ENCODE data around the gene TC2N.
"Not testable (repeated sequence)": the region's sequence is repeated elsewhere in the genome, so short reads cannot be mapped to it uniquely, and the experiment has no call there.

The TC2N gene

DNA sequence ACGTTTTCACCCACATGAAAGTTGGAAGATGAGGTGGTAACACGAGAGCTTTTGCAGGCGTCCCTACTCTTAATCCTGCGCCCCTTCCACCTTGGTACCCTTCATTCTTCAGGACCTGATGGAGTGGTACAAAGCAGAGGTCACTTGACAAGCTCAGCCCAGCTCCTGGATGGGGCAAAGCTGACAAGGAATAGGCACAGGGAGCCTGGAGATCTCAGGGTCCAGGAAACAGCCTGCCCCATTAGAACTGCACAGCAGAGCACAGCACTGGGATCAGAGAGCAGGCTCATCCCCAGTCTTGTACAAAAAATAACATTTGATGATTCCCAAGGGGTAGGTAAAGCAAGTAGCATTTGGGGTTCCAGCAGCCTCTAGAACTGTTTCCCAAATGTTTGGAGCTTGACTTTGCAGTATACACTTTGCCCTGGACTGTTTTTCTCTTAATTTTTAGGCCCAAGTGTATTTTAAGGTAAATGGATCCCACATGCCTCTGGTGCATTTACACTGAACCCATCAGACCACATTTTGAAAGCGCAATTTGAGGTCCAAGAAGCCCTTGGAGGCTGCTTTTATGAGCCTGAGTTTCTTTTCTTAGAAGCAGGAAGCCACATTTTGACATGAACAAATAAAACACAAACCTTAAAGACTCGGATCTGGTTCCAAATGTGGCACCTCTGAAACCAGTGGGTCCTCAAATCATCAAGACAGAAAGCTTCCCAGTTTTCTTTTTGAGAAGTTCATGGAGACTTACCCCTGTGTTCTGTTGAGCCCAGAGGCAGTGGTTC lies 633 bp downstream of the TC2N start:
- DNase-seq = no peak

- no peak for DNase-seq
Measured at GRCh38 chr14:91866061-91866460, 1.3 kb downstream of the TC2N start.

GRCh38 chr14:91862417-91862816 lies 4.9 kb downstream of the TC2N start:
- no peak for DNase-seq

GRCh38 chr14:91861091-91861490 lies 6.2 kb downstream of the TC2N start:
- DNase-seq = no peak

GRCh38 chr14:91860238-91860637 lies 7.1 kb downstream of the TC2N start:
- no peak for DNase-seq

DNA sequence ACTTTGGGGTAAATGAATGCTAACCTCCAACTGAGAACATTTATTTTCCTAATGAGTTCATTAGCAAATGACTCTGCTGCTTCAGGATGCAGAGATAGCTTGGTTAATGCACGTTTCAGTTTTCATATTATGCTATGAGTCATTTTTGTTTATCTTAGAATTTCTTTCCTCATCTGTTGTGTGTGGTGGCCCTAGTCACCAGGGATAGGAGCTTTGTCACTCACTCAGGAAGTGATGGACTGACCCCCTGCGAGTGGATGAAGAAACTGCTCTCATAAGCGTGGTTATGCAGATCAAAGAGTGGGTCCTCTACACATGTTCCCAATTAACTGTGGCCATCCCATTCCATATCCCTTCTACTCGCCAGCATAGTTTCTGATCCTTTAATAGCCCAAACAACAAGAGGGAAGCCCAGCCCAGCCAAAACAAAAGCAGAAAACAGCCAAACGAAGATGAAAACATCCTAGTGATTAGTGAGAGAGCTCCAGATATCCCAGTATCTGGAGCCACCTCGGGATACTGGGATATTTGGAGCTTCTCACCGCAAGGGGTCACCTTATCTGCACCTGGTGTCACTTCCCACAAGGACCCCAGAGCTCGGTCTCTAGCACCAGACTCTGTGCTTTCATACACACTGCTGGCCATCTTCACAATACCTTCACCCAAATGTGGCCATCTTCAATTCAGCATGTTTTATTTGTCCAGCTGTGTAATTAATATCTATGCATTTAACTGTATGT lies 8.6 kb downstream of the TC2N start:
- no peak for DNase-seq

DNA sequence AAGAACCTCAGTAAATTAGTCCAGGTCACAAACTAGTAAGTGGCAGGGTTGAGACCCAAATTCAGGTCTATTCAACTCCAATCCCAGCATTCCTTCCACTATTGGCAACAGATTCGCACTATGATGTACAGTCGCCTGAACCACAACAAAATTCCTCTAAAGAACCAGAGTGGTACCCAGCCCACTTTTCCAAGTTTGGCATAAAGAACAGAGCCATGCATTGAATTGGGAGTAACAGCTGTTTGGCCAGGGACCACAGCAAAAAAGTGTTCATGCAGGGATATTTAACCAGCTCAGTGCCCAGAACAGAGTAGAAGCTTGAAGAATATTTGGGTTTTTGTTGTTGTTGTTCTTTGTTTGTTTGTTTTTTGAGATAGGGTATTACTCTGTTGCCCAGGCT lies 9.7 kb downstream of the TC2N start:
- no peak for DNase-seq

GRCh38 chr14:91854327-91854934 lies 12.9 kb downstream of the TC2N start:
- DNase-seq = no peak

DNA sequence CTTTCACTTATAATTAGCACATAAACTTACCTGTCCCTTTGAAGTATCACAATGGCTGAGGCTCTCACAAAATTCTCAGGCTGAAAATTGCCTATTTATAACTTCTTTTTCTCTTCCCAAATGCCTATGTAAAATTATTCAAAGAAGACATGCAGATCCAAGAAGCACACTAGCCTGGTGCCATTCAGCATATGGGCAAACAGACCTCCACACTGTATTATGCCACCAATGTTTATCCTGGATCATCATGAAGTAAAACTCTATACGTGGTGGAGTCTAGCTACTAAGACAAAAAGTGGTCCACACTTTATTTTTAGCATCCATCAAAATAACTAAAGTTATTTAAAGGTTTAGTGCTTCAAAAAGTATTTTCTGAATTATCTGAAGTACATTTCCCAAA lies 15.8 kb downstream of the TC2N start:
- DNase-seq = no peak

GRCh38 chr14:91848504-91849001 lies 18.8 kb downstream of the TC2N start:
- no peak for DNase-seq

DNA sequence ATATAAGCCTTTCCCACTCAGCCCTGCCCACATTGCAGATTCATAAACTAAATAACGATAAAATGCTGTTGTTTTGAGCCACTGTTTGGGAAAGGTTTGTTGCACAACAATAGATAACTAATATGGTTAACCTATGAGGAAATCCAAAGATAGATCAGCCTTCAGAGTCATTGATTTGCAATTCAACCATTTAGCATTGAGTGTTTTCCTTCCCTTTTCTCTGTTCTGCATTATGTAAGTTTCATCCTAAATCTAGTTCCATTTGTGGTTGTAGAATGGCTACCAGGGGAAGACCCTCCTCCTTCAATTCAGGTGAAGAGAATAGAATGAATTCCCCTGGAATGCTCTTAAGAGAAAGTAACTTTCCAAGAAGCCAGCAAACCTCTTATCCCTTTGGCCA lies 19.6 kb downstream of the TC2N start:
- DNase-seq = no peak

DNA sequence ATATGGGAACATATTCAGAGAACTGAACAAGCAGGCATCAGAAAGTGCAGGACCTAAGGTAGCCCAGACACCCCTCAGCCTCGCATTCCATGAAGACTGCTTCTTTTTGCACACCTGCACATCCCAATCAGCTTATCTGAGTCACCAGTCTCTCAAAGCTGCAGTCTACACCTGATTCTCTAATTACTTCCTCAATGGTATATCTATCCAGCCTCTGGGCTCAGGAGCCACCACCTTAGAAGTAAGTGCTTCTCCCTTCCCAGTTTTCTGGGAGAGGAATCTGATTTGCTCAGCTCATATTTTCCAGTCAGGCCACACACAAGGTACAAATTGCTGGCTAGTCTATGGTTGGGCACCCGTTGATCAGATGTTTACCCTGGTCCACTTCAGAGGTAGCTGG lies 21.7 kb downstream of the TC2N start:
- no peak for DNase-seq

- not testable (repeated sequence) for DNase-seq
Measured at GRCh38 chr14:91845056-91845455, 22.3 kb downstream of the TC2N start.

DNA sequence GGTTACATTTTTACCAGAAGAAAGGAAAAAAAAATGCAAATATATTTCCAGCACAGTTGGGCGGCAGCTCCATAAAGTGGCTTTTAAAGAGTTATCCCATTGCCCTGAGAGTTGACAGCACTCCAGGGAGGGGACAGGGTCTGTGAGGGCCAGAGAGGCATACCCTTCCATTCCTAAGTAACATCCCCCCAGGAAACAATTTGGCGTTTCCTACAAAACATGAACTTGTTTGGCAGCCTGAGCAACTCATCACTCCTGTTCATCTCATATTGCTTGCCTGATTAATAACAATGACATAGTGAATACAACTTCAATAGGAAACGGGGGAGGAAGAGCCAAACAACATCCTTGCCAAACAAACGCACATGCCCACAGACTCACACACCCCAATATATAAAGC lies 23.3 kb downstream of the TC2N start:
- DNase-seq = no peak

DNA sequence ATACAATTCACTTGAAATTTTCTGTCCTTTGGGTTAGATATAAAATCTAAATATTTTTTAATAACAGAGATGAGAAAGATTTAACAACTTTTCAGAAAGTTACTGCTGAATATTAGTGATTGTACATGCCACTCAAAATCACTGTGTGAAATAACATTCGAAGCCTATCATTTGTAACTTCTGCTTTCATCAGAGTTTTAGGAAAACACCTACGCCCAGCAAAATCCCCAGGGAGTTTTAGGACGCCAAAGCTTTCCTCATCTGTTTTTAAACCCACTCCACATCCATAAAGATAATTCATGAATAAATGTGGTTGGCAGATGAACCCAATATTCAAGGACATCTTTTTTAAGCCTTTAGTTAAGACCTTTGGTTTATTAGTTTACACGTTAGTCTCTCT lies 23.9 kb downstream of the TC2N start:
- DNase-seq = no peak

- no peak for DNase-seq
Measured at GRCh38 chr14:91841065-91841464, 26.3 kb downstream of the TC2N start.

GRCh38 chr14:91839749-91840148 lies 27.6 kb downstream of the TC2N start:
- DNase-seq = no peak

GRCh38 chr14:91837076-91837475 lies 30.3 kb downstream of the TC2N start:
- DNase-seq = no peak

DNA sequence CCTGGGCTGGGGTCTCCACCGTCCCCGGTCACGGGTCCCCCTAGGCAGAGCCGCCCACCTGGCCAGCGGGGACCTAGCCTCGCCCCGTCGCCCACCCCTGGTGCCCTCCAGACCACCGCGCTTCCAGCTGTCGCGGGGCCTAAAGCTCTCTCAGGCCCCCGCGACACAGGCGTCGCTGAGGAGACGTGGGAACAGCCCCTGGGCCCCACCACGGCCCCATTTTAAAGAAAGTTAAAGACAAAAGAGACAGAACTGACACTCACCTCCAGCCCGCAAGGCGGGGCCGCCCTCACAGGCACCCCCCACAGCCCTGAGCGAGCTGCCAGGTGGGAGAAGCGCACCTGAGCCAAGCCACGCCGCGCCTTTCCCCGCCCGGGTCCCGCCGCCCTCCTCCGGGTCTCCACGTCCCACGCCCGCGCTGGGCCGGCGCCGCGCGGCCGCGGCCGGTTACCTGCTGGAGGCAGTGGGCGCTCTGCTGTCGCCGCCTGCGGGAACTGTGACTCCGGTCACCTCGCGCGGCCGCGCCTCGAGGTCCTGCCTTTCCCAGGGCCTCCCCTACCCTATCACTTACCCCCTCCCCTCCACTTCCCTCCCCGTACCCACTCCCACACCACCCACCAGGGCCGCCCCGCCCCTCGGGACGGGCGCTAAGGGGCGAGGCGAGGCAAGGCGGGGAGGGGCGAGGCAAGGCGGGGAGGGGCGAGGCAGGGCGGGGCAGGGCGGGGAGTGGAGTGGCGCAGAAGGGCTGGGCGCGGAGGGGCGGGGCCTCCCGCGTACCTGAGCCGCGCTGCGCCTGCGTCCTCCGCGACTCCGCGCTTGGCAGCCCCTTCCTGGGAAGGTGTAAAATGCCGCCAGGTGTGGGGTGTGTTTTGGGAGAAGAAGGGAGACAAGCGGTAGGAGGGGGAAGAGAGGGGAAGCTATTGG lies 31.2 kb downstream of the TC2N start:
- DNase-seq = no peak

DNA sequence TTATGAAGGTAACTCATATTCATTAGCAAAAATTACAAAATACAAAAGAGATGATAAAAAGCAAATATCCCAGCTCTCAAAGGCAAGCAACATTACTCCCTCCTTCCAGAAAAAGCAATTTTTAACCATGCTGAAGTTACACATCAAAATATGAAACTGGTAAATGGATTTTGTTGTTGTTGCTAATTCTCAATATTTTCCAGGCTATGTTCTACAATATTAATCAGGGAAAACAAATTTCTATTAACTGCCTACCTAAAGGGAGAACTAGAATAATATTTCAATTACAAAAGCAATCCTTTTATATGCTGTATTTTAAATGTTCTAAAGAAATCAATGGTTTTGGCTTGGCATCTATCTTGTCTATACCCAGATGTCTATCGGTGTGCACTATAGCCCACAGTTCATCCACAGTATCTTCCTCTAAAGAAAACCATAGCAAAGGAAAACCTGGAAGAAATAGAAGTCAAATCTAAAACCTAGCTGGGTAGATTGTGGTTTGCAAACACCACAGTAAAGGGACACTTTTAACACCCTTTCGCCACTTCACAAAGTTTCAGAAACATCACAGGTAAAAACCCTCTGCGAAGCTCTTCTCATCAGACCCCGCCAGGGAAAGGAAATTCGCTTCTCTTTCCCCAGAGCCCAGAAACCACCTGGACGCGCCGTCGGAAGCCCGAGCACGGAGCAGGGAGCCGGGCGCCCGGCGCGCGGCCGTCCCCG lies 32.0 kb downstream of the TC2N start:
- DNase-seq = no peak

- DNase-seq = no peak
Measured at GRCh38 chr14:91834571-91834970, 32.8 kb downstream of the TC2N start.

DNA sequence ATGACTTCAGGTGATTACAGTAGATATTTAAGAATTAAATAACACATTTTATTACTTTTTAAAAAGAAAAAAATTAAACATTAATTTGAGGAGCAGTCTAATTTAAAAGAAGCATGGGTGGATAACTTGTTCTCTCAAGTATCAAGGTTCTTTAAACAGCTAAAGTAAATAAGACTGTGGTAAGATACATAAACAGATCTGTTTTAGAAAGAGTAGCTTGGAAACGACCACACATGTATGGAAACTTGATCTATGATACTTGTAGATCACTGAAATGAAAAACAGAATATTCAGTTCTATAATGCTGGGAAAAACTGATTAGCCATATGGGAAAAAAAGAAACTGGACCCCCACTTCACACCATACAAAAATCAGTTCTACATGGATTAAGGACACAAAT lies 36.0 kb downstream of the TC2N start:
- no peak for DNase-seq
